B cell (primary cell): Measurements from ENCODE around the gene SEMA4G. TPM values are rescaled to one million over a fixed set of nuclear protein-coding genes. Genes with fewer than 3 reads are reported as not detected.

ENCODE experiments used
- ATAC-seq: fragments of 200-7000 bp; cut with Tn5 transposase; one replicate; pipeline ENCODE4 v1.10.0; 2021; ENCODE audit warnings: low read depth, mild to moderate bottlenecking, moderate number of reproducible peaks, moderate library complexity
- CTCF ChIA-PET: fragments of 350-600 bp; sonication (Branson Sonifier 250); formaldehyde crosslinking; loops from one replicate; lab custom pipeline; 2021; ENCODE audit warnings: antibody characterized with exemption, inconsistent platforms; lab: Charles Lee
- POLR2A ChIA-PET: fragments of 350-600 bp; sonication (Branson Sonifier 250); formaldehyde crosslinking; loops from one replicate; lab custom pipeline; 2021; ENCODE audit warnings: antibody characterized with exemption; lab: Charles Lee
- DNase-seq: peaks from one replicate; pipeline ENCODE4 v3.0.0; 2013
- H2AFZ ChIP-seq: 2 replicates; pipeline ENCODE4 v1.6.1; 2012; ENCODE audit warnings: mild to moderate bottlenecking, low read depth, low read length; ENCODE audit not compliant: insufficient read depth, poor library complexity, severe bottlenecking
- H3K27ac ChIP-seq, 2 donors: 1 replicate in 1 of 2; 2 replicates in 1 of 2; pipeline ENCODE4 v1.5.1; 2012 to 2013; ENCODE audit warnings: low read length in 2 of 2, mild to moderate bottlenecking in 2 of 2, moderate library complexity in 1 of 2
- H3K27me3 ChIP-seq, 4 experiments: fragments of 200-600 bp in 1 of 4; sonication (generic) in 1 of 4; replicated peaks in 1 of 4; 1 replicate in 2 of 4; 2 replicates in 2 of 4; pipeline versions ENCODE4 v1.6.1 to v1.7.0; 2013 to 2016; ENCODE audit warnings: low read length in 3 of 4, mild to moderate bottlenecking in 2 of 4, mixed read lengths in 1 of 4, moderate library complexity in 1 of 4; ENCODE audit not compliant: insufficient read depth in 4 of 4, control insufficient read depth in 3 of 4; ENCODE audit errors: control extremely low read depth in 1 of 4
- H3K36me3 ChIP-seq, 2 experiments: replicated peaks in 1 of 2; 1 replicate in 1 of 2; 2 replicates in 1 of 2; pipeline versions ENCODE4 v1.6.1 to v1.7.1; 2013; ENCODE audit warnings: low read length in 1 of 2; ENCODE audit not compliant: insufficient read depth in 2 of 2, control insufficient read depth in 1 of 2; ENCODE audit errors: control extremely low read depth in 1 of 2, extremely low read depth in 1 of 2
- H3K4me1 ChIP-seq, 2 donors: fragments of 200-600 bp in 1 of 2; sonication (generic) in 1 of 2; 1 replicate in 1 of 2; 2 replicates in 1 of 2; pipeline versions ENCODE4 v1.5.1 to v1.6.1; 2013 to 2017; ENCODE audit warnings: low read length in 2 of 2; ENCODE audit not compliant: control insufficient read depth in 2 of 2, insufficient read depth in 2 of 2
- H3K4me2 ChIP-seq: replicated peaks from 2 replicates; pipeline ENCODE3; 2012; ENCODE audit warnings: mild to moderate bottlenecking, low read depth, low read length; ENCODE audit not compliant: poor library complexity, severe bottlenecking
- H3K4me3 ChIP-seq, 5 experiments: fragments of 200-600 bp in 1 of 5; sonication (generic) in 1 of 5; 1 replicate in 3 of 5; 2 replicates in 2 of 5; pipeline versions ENCODE4 v1.5.1 to v1.7.0; 2011 to 2016; ENCODE audit warnings: low read length in 4 of 5, mild to moderate bottlenecking in 4 of 5, low read depth in 2 of 5, control low read depth in 1 of 5, moderate library complexity in 1 of 5; ENCODE audit not compliant: insufficient read depth in 1 of 5; ENCODE audit errors: control extremely low read depth in 1 of 5, extremely low read depth in 1 of 5
- H3K79me2 ChIP-seq: fragments of 200-600 bp; sonication (generic); one replicate; pipeline ENCODE4 v1.6.0; 2016; ENCODE audit warnings: low read length; ENCODE audit not compliant: control insufficient read depth, insufficient read depth
- H3K9ac ChIP-seq: fragments of 200-600 bp; sonication (generic); 2 replicates; pipeline ENCODE4 v1.6.1; 2017; ENCODE audit warnings: mild to moderate bottlenecking, low read length, moderate library complexity
- H3K9me3 ChIP-seq, 3 donors: one replicate each; pipeline versions ENCODE4 v1.6.1 to v1.7.1; 2013; ENCODE audit warnings: low read length in 2 of 3; ENCODE audit not compliant: control insufficient read depth in 2 of 3, insufficient read depth in 1 of 3; ENCODE audit errors: control extremely low read depth in 1 of 3
- H4K20me1 ChIP-seq: 2 replicates; pipeline ENCODE4 v1.6.0; 2012; ENCODE audit warnings: mild to moderate bottlenecking, low read length; ENCODE audit not compliant: insufficient read depth, control insufficient read depth, poor library complexity, severe bottlenecking
- H3K27ac Mint-ChIP-seq: one replicate; pipeline ENCODE4 v1.8.0; 2021; ENCODE audit warnings: mixed read lengths
- H3K27me3 Mint-ChIP-seq: one replicate; pipeline ENCODE4 v1.8.0; 2021; ENCODE audit warnings: mixed read lengths
- H3K4me1 Mint-ChIP-seq: one replicate; pipeline ENCODE4 v1.8.0; 2021; ENCODE audit warnings: mixed read lengths
- H3K4me3 Mint-ChIP-seq: one replicate; pipeline ENCODE4 v1.8.0; 2021; ENCODE audit warnings: mixed read lengths
- H3K9me3 Mint-ChIP-seq: one replicate; pipeline ENCODE4 v1.8.0; 2022; ENCODE audit warnings: mixed read lengths; ENCODE audit not compliant: insufficient read depth
- EZH2 ChIP-seq: IDR thresholded peaks from 2 replicates; pipeline ENCODE4 v1.6.1; 2012; ENCODE audit warnings: borderline replicate concordance, low read depth, mild to moderate bottlenecking, moderate library complexity, low read length; ENCODE audit not compliant: insufficient read depth, poor library complexity, severe bottlenecking
- WGBS: methylation state at CpG from one replicate; pipeline ENCODE4 v1.1.5; 2013; ENCODE audit warnings: missing lambda C conversion rate; ENCODE audit not compliant: insufficient coverage; 5-methylcytosine and 5-hydroxymethylcytosine counted together
- intact Hi-C: fragments of 100-400 bp; cut with micrococcal nuclease; formaldehyde crosslinking; loops from one replicate; pipeline ENCODE4 v1.10.0; 2022
- polyA plus RNA-seq: library from polyadenylated mRNA; depleted of rRNA; stranded (reverse); fragments of >200 nt; gene quantifications from 2 replicates; pipeline ENCODE4 v1.2.3, GENCODE V29; 2012
- total RNA-seq, 2 donors: library from RNA; stranded (reverse); fragments of 120-200 nt in 1 of 2; gene quantifications; 1 replicate in 1 of 2; 2 replicates in 1 of 2; pipeline versions ENCODE4 v1.2.3 to v1.2.4, GENCODE V29; 2013 to 2022
- TF ChIP-seq, protein P1 (sequence below): fragments of 200-600 bp; IDR thresholded peaks from one replicate; pipeline ENCODE4 v1.8.0; 2022; ENCODE audit warnings: antibody characterized with exemption, mild to moderate bottlenecking

The SEMA4G gene
- total and polyA plus RNA-seq, 2 donors (not counting 1 experiment from before 2014, with no cell fraction given), result 0.84 to 0.96 TPM

DNA sequence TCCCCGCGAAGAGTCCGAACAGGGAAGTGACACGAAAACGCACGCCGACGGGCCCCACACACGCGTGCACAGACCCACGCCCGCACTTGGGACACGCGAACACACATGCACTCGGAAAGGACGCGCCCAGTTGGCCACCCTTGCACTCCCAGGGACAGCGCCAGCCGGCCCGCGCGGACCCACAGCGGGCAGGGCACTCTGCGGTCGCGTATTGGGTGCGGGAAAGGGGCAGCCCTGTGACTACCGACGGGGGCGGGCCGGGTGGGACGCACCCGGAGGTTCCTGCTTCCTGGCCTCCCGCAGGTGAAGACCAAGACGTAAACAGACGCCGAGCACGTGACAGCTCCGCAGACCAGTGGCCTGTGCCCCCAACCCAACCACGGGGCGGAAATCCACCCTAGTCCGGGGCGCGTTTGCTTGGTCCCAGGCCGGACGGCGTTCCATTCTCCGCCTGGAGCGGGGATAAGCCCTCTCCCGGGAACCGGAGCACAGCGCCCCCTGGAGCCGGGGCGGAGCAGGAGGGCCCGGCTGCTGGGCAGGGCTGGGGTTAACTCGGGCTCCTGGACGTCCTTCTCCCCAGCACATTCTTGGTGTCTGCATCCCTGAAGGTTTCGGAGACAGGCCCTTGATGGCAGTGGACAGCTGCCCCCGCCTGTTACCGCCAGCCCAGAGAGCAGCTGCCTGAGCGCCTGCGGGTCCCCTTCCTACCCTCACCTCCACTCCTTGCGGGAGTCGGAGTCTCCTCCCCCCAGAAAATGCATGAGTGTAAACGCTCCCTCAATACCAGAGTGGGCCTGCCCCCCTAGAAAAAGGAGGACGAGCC lies 28.3 kb downstream of the SEMA4G start:
- ATAC-seq (peak; percentile 40), DNase-seq (peak; percentile 85)
- Histone ChIP-seq H3K4me1 (peaks cover 22 to 34% of the 10 kb centered on the region in 2 donors), H3K4me3 (peak overlapping the region; percentile 53 to 89 (median 86)), H2AFZ (peak overlapping the region; percentile 81), H3K4me2 (peak overlapping the region; percentile 95), H3K27ac (peak overlapping the region; percentile 84 to 87), H3K9me3 (no peaks in the 10 kb centered on the region), H3K9ac (peak overlapping the region; percentile 81), H3K36me3 (peaks cover 0 to 7% of the 10 kb centered on the region in 2 experiments), H4K20me1 (peaks cover 23% of the 10 kb centered on the region), H3K79me2 (no peaks in the 10 kb centered on the region), H3K27me3 (peaks cover 0 to 2% (median 0%) of the 10 kb centered on the region in 4 experiments)
- no peak for TF ChIP-seq EZH2
- TF ChIP-seq, protein P1, sequence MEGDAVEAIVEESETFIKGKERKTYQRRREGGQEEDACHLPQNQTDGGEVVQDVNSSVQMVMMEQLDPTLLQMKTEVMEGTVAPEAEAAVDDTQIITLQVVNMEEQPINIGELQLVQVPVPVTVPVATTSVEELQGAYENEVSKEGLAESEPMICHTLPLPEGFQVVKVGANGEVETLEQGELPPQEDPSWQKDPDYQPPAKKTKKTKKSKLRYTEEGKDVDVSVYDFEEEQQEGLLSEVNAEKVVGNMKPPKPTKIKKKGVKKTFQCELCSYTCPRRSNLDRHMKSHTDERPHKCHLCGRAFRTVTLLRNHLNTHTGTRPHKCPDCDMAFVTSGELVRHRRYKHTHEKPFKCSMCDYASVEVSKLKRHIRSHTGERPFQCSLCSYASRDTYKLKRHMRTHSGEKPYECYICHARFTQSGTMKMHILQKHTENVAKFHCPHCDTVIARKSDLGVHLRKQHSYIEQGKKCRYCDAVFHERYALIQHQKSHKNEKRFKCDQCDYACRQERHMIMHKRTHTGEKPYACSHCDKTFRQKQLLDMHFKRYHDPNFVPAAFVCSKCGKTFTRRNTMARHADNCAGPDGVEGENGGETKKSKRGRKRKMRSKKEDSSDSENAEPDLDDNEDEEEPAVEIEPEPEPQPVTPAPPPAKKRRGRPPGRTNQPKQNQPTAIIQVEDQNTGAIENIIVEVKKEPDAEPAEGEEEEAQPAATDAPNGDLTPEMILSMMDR, result peak; percentile 98
- Mint-ChIP-seq H3K4me3 (peak overlapping the region; percentile 95), H3K27me3 (no peaks in the 10 kb centered on the region), H3K27ac (peak overlapping the region; percentile 97), H3K9me3 (no peaks in the 10 kb centered on the region), H3K4me1 (peaks cover 29% of the 10 kb centered on the region)
- ChIA-PET CTCF (interaction anchor here (0.6 to 8.4 kb wide), 19 partner anchors 7 to 462 kb away, joined by 3 to 70 read pairs (median 6); partner anchors contain the start of genes HIF1AN, MRPL43, PDZD7 and SFXN3), POLR2A (interaction anchor here (0.9 to 3.4 kb wide), 6 partner anchors 10 to 85 kb away, joined by 3 to 15 read pairs (median 6); partner anchors contain the start of genes MRPL43, PDZD7, SFXN3 and SLF2)
- under 1% methylated on average over 61 of the region's 66 CpGs for WGBS
- intact Hi-C loops, result loop anchor here (1.0 to 5.0 kb wide), 2 partner anchors 10 to 1375 kb away; partner anchors contain the start of genes MRPL43, SLC25A28 and TWNK
